ENCODE data around the gene ROR1.

DNA sequence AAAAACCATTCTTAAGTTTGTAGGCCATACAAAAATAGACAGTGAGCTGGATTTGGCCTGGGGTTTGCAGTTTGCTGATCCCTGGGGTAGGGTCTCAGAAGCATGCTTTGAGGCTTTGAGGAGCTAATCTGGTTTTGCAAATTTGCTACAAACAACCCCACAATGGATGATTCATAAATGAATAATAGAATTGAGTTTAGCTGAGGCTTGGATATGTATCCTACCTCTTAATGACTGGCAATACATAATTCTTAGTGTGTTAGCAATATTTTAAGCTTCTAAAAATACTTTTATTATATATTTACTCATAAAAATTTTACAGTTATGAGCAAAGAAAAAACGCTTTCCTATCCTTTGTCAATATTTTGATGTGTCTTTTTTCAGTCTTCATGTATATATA lies 50.6 kb downstream of the ROR1 start:
- TF ChIP-seq, protein P1, sequence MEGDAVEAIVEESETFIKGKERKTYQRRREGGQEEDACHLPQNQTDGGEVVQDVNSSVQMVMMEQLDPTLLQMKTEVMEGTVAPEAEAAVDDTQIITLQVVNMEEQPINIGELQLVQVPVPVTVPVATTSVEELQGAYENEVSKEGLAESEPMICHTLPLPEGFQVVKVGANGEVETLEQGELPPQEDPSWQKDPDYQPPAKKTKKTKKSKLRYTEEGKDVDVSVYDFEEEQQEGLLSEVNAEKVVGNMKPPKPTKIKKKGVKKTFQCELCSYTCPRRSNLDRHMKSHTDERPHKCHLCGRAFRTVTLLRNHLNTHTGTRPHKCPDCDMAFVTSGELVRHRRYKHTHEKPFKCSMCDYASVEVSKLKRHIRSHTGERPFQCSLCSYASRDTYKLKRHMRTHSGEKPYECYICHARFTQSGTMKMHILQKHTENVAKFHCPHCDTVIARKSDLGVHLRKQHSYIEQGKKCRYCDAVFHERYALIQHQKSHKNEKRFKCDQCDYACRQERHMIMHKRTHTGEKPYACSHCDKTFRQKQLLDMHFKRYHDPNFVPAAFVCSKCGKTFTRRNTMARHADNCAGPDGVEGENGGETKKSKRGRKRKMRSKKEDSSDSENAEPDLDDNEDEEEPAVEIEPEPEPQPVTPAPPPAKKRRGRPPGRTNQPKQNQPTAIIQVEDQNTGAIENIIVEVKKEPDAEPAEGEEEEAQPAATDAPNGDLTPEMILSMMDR (conservative IDR thresholded peaks at IDR 0.05) = no peak
- no peak for TF ChIP-seq EZH2 (IDR thresholded peaks at IDR 0.05; ENCODE audit: low read depth)
